ENCODE data around the gene PPIA.
A peak's percentile ranks its signal among the peaks of the same experiment; 100 is the strongest.
"Not testable (repeated sequence)": the region's sequence is repeated elsewhere in the genome, so short reads cannot be mapped to it uniquely, and the experiment has no call there.

PPIA gene

DNA sequence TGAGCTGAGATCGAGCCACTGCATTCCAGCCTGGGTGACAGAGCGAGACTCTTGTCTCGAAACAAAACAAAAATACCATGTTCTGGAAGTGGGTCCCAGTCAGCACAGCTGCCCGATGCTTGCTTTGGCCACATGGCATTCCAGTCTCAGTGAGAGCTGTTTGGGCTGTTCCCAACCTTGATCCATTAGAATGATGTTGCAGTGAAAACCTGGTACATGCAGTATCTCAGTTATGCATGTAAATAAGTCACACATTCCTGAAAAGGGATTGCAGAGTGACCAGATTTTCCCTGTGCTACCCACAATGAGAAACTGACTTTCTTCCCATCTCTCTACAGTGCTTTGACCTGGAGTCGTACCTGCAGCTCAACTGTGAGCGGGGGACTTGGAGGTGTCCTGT lies 32.4 kb upstream of the PPIA start:
- DNase-seq (ENCODE audit: low read depth, low spot score), result no peak

- no peak for DNase-seq (ENCODE audit: low read depth, low spot score)
Observed at GRCh38 chr7:44764665-44765578, 31.6 kb upstream of the PPIA start.

GRCh38 chr7:44765579-44766415 lies 30.7 kb upstream of the PPIA start:
- no peak for DNase-seq (ENCODE audit: low read depth, low spot score)

GRCh38 chr7:44766416-44766801 lies 30.1 kb upstream of the PPIA start:
- no peak for DNase-seq (ENCODE audit: low read depth, low spot score)

- DNase-seq (ENCODE audit: low read depth, low spot score), result no peak
Observed at GRCh38 chr7:44767134-44767911, 29.2 kb upstream of the PPIA start.

GRCh38 chr7:44767912-44768627 lies 28.4 kb upstream of the PPIA start:
- peak; percentile 73 for DNase-seq (ENCODE audit: low read depth, low spot score)

- DNase-seq (ENCODE audit: low read depth, low spot score), result no peak
Observed at GRCh38 chr7:44768628-44769371, 27.7 kb upstream of the PPIA start.

GRCh38 chr7:44769376-44769775 lies 27.1 kb upstream of the PPIA start:
- no peak for DNase-seq (ENCODE audit: low read depth, low spot score)

GRCh38 chr7:44769776-44770294 lies 26.6 kb upstream of the PPIA start:
- DNase-seq (ENCODE audit: low read depth, low spot score), result no peak

- DNase-seq (ENCODE audit: low read depth, low spot score), result no peak
Observed at GRCh38 chr7:44771358-44771757, 25.1 kb upstream of the PPIA start.

GRCh38 chr7:44772440-44772839 lies 24.0 kb upstream of the PPIA start:
- no peak for DNase-seq (ENCODE audit: low read depth, low spot score)

DNA sequence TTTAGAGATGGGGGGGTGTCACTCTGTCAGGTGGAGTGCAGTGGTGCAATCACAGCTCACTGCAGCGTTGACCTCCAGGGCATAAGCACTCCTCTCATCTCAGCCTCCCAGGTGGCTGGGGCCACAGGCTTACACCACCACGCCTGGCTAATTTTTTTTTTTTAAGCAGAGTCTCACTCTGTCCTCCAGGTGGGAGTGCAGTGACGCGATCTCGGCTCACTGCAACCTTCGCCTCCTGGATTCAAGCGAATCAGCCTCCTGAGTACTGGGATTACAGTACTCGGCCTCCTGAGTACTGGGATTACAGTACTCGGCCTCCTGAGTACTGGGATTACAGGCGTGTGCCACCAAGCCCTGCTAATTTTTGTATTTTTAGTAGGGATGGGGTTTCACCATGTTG lies 23.6 kb upstream of the PPIA start:
- DNase-seq (ENCODE audit: low read depth, low spot score), result no peak

- not testable (repeated sequence) for DNase-seq (ENCODE audit: low read depth, low spot score)
Observed at GRCh38 chr7:44774486-44774885, 22.0 kb upstream of the PPIA start.

DNA sequence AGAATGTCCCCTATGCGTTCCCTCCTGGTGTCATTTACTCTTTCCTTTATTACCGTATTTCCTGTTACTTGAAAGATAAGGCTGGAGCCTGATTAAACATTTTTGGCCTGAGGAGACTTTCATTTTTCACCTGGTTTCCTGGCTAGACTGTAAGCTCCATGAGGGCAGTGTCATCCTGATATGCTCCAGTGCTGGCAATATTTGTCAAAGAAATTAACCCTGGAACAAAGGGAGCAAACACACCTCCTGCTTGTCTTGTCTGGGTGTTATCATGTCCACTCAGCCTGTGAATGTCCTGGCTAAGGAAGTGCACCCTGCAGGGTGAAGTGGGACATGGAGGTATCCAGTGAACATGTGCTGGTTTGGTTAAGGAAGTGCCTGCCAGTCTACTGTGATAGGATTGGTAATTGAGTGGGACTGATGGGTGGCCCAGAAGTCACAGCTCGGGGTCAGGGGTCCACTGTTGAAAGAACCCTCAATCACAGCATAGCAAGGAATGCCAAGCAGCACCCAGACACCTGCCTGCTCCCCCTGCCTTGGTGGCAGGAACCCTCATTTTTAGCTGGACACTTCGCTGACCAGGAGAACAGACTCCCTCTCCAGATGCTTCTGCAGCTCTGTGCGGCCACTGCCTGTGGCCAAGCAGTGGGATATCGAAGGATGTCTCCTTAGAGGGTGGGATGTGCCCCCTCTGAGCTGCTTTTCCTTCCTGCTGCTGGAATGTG lies 20.9 kb upstream of the PPIA start:
- DNase-seq (ENCODE audit: low read depth, low spot score), result no peak

DNA sequence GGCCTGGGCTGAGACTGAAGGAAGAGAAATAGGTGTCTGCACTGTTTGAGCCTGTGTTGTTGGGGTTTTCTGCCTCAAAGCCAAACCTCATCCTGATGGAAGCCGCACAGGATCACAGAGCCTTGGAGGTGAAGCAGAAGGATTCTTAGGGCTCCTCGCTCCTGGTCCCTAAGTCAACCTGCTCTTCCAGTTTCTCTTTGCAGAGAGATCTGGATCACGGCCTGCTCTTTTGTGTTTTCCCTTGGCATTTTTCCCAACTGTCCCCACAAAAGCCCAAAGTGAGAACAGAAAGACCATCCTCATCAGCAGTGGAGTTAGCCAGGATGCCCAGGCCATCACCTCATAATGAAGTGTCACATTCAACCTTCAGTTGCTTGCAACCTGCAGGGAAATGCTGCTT lies 20.3 kb upstream of the PPIA start:
- no peak for DNase-seq (ENCODE audit: low read depth, low spot score)

- no peak for DNase-seq (ENCODE audit: low read depth, low spot score)
Observed at GRCh38 chr7:44782460-44782859, 14.0 kb upstream of the PPIA start.

- no peak for DNase-seq (ENCODE audit: low read depth, low spot score)
Observed at GRCh38 chr7:44783407-44783806, 13.1 kb upstream of the PPIA start.

- DNase-seq (ENCODE audit: low read depth, low spot score), result no peak
Observed at GRCh38 chr7:44784364-44784763, 12.1 kb upstream of the PPIA start.

- not testable (repeated sequence) for DNase-seq (ENCODE audit: low read depth, low spot score)
Observed at GRCh38 chr7:44785218-44785617, 11.3 kb upstream of the PPIA start.

DNA sequence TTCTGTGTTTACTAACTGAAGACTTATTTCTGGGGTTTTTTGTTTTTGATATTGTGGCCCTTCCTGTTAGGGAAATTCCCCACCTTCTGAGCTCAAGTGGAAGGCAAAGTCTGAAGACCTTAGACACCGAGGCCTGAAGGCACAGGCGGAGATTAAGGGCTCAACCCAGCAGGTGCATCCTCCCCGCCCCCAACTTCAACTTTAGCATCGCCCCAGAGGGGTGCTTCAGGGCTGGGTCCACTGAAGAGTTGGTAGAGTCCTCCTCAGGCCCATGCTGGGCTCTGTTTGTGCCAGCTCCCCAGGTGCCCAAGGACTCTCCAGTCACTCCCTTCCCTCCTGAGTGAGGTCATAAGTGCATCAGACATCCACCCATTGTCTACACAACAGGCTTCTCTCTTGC lies 9.4 kb upstream of the PPIA start:
- DNase-seq (ENCODE audit: low read depth, low spot score), result no peak

All from smooth muscle cell of the brain vasculature (primary cell).